MM.1S (cell line): Measurements from ENCODE around the gene HOXD11.

Experiments
- CTCF ChIP-seq: fragments of 300-600 bp; sonication (generic); IDR thresholded peaks from 2 replicates; pipeline ENCODE4 v1.5.1; 2016; ENCODE audit warnings: antibody characterized with exemption, low read length, mixed read lengths
- EZH2 ChIP-seq: fragments of 300-600 bp; sonication (generic); optimal IDR thresholded peaks from 2 replicates; pipeline ENCODE3; 2017; ENCODE audit warnings: low read depth, mild to moderate bottlenecking, antibody characterized with exemption, low read length, mixed read lengths
- EZH2phosphoT487 ChIP-seq: fragments of 300-600 bp; sonication (generic); IDR thresholded peaks from 2 replicates; pipeline ENCODE4 v1.6.1; 2018; ENCODE audit warnings: antibody characterized with exemption, low read length

- TF ChIP-seq CTCF = no peak
- TF ChIP-seq EZH2 = no peak
- TF ChIP-seq EZH2phosphoT487 = no peak
Observed at GRCh38 chr2:176128982-176129796, 22.1 kb downstream of the HOXD11 start, which contains the start of gene HOXD8.
